SK-N-SH treated with all-trans-retinoic acid at 6 μM for 48 hours (cell line): ENCODE data around the gene ZBTB34.

ENCODE experiments used
- ATAC-seq: fragments of 200-7000 bp; cut with Tn5 transposase; 3 replicates; pipeline ENCODE4 v1.9.1; 2020; ENCODE audit warnings: mild to moderate bottlenecking, moderate library complexity
- BACH2 ChIP-seq: fragments of 250-450 bp; sonication (Bioruptor Pico); IDR thresholded peaks from 2 replicates; pipeline ENCODE4 v1.9.0; 2021; ENCODE audit warnings: mild to moderate bottlenecking, borderline replicate concordance
- CREB5 ChIP-seq: fragments of 250-450 bp; sonication (Bioruptor Pico); IDR thresholded peaks from 2 replicates; pipeline ENCODE4 v1.5.1; 2020; ENCODE audit warnings: low read depth, mild to moderate bottlenecking, moderate library complexity
- CSDC2 ChIP-seq: fragments of 250-450 bp; sonication (Bioruptor Pico); IDR thresholded peaks from 2 replicates; pipeline ENCODE4 v1.5.0; 2020; ENCODE audit warnings: mild to moderate bottlenecking, moderate library complexity
- CSRNP3 ChIP-seq: fragments of 250-450 bp; sonication (Bioruptor Pico); IDR thresholded peaks from 2 replicates; pipeline ENCODE4 v1.5.1; 2021; ENCODE audit warnings: mild to moderate bottlenecking, moderate library complexity
- ESRRG ChIP-seq: fragments of 250-450 bp; sonication (Bioruptor Pico); IDR thresholded peaks from 2 replicates; pipeline ENCODE4 v1.6.1; 2021; ENCODE audit warnings: mild to moderate bottlenecking
- GLIS3 ChIP-seq: fragments of 250-450 bp; sonication (Bioruptor Pico); IDR thresholded peaks from 2 replicates; pipeline ENCODE4 v1.5.0; 2020; ENCODE audit warnings: mild to moderate bottlenecking, moderate library complexity
- ISL1 ChIP-seq: fragments of 250-450 bp; sonication (Bioruptor Pico); IDR thresholded peaks from 2 replicates; pipeline ENCODE4 v2.1.2; 2022; ENCODE audit warnings: mild to moderate bottlenecking, moderate library complexity
- OSR1 ChIP-seq: fragments of 250-450 bp; sonication (Bioruptor Pico); IDR thresholded peaks from 2 replicates; pipeline ENCODE4 v1.8.0; 2022; ENCODE audit warnings: moderate library complexity, mild to moderate bottlenecking, inconsistent platforms
- PATZ1 ChIP-seq: fragments of 250-450 bp; sonication (Bioruptor Pico); IDR thresholded peaks from 2 replicates; pipeline ENCODE4 v1.8.0; 2020; ENCODE audit warnings: mild to moderate bottlenecking, moderate library complexity, borderline replicate concordance
- POU6F1 ChIP-seq: fragments of 250-450 bp; sonication (Bioruptor Pico); IDR thresholded peaks from 2 replicates; pipeline ENCODE4 v1.8.0; 2021; ENCODE audit warnings: low read depth, mild to moderate bottlenecking, moderate library complexity, borderline replicate concordance
- RARB ChIP-seq: fragments of 250-450 bp; sonication (Bioruptor Pico); IDR thresholded peaks from 2 replicates; pipeline ENCODE4 v1.8.0; 2021; ENCODE audit warnings: mild to moderate bottlenecking, moderate library complexity
- SNAI2 ChIP-seq: fragments of 250-450 bp; sonication (Bioruptor Pico); IDR thresholded peaks from 2 replicates; pipeline ENCODE4 v1.5.0; 2020; ENCODE audit warnings: mild to moderate bottlenecking, moderate library complexity
- TCF4 ChIP-seq: fragments of 250-450 bp; sonication (Bioruptor Pico); IDR thresholded peaks from 2 replicates; pipeline ENCODE4 v1.8.0; 2021; ENCODE audit warnings: mild to moderate bottlenecking, moderate library complexity, borderline replicate concordance
- TSHZ2 ChIP-seq: fragments of 250-450 bp; sonication (Bioruptor Pico); IDR thresholded peaks from 2 replicates; pipeline ENCODE4 v1.5.0; 2020; ENCODE audit warnings: mild to moderate bottlenecking, moderate library complexity
- ZC3H10 ChIP-seq: fragments of 250-450 bp; sonication (Bioruptor Pico); IDR thresholded peaks from 2 replicates; pipeline ENCODE4 v1.5.1; 2021; ENCODE audit warnings: mild to moderate bottlenecking, moderate library complexity
- ZFP3 ChIP-seq: fragments of 250-450 bp; sonication (Bioruptor Pico); IDR thresholded peaks from 2 replicates; pipeline ENCODE4 v1.5.0; 2020; ENCODE audit warnings: mild to moderate bottlenecking, moderate library complexity
- ZFP30 ChIP-seq: fragments of 450-650 bp; formaldehyde crosslinking; IDR thresholded peaks from 2 replicates; pipeline ENCODE4 v1.5.0; 2022; ENCODE audit warnings: mild to moderate bottlenecking, moderate library complexity
- ZNF565 ChIP-seq: fragments of 450-650 bp; formaldehyde crosslinking; conservative IDR thresholded peaks from 2 replicates; pipeline ENCODE4 v1.5.0; 2020; ENCODE audit warnings: low read depth, mild to moderate bottlenecking, moderate library complexity
- ZNF70 ChIP-seq: fragments of 450-650 bp; formaldehyde crosslinking; IDR thresholded peaks from 2 replicates; pipeline ENCODE4 v1.5.0; 2020; ENCODE audit warnings: mild to moderate bottlenecking, moderate library complexity
- ZNF8 ChIP-seq: fragments of 450-650 bp; formaldehyde crosslinking; IDR thresholded peaks from 2 replicates; pipeline ENCODE4 v1.5.0; 2020; ENCODE audit warnings: mild to moderate bottlenecking, moderate library complexity

ZBTB34 gene

GRCh38 chr9:126851286-126851880 lies 9.1 kb upstream of the ZBTB34 start:
- TF ChIP-seq TSHZ2 (CRISPR knock-in tag), result no peak
- no peak for TF ChIP-seq SNAI2 (CRISPR knock-in tag)
- no peak for TF ChIP-seq ISL1 (CRISPR knock-in tag)
- TF ChIP-seq CREB5 (CRISPR knock-in tag), result no peak
- no peak for TF ChIP-seq ZC3H10 (CRISPR knock-in tag)
- TF ChIP-seq OSR1 (CRISPR knock-in tag), result no peak
- no peak for TF ChIP-seq CSDC2
- no peak for TF ChIP-seq ZNF70 (CRISPR knock-in tag)
- no peak for TF ChIP-seq ZFP30 (CRISPR knock-in tag)
- TF ChIP-seq TCF4 (CRISPR knock-in tag), result no peak
- TF ChIP-seq ZNF8 (CRISPR knock-in tag), result no peak
- TF ChIP-seq ESRRG (CRISPR knock-in tag), result no peak
- TF ChIP-seq POU6F1 (CRISPR knock-in tag), result no peak
- TF ChIP-seq PATZ1 (CRISPR knock-in tag), result no peak
- TF ChIP-seq GLIS3 (CRISPR knock-in tag), result no peak
- no peak for TF ChIP-seq ZFP3 (CRISPR knock-in tag)
- no peak for TF ChIP-seq RARB (CRISPR knock-in tag)
- TF ChIP-seq CSRNP3 (CRISPR knock-in tag), result no peak
- TF ChIP-seq, all 23 proteins: peak for 0
- ATAC-seq, result no peak

GRCh38 chr9:126852086-126852688 lies 8.3 kb upstream of the ZBTB34 start:
- TF ChIP-seq ZFP3 (CRISPR knock-in tag), result no peak
- no peak for TF ChIP-seq RARB (CRISPR knock-in tag)
- TF ChIP-seq TSHZ2 (CRISPR knock-in tag), result no peak
- no peak for TF ChIP-seq ZNF565 (CRISPR knock-in tag)
- TF ChIP-seq CSDC2, result no peak
- TF ChIP-seq ZFP30 (CRISPR knock-in tag), result no peak
- no peak for TF ChIP-seq PATZ1 (CRISPR knock-in tag)
- no peak for TF ChIP-seq BACH2 (CRISPR knock-in tag)
- TF ChIP-seq ZC3H10 (CRISPR knock-in tag), result no peak
- TF ChIP-seq ZNF8 (CRISPR knock-in tag), result no peak
- no peak for TF ChIP-seq GLIS3 (CRISPR knock-in tag)
- TF ChIP-seq OSR1 (CRISPR knock-in tag), result no peak
- no peak for TF ChIP-seq CREB5 (CRISPR knock-in tag)
- no peak for ATAC-seq
